NCI-H748 (cell line): Measurements from ENCODE around the gene TXLNA.

Source experiments
- DNase-seq: peaks from one replicate; lab custom pipeline; 2025; ENCODE audit not compliant: unreplicated experiment; lab: John Stamatoyannopoulos, UW

Gene TXLNA

GRCh38 chr1:32208469-32208868 lies 29.0 kb downstream of the TXLNA start:
- DNase-seq, result no peak

- peak; percentile 87 for DNase-seq
Observed at GRCh38 chr1:32208891-32209328, 29.4 kb downstream of the TXLNA start, which contains the start of gene DCDC2B. TSS of gene DCDC2B (plus strand) at chr1:32209089. CDS start at chr1:32209094, 5 bp downstream.

GRCh38 chr1:32215629-32216480 lies 36.4 kb downstream of the TXLNA start:
- DNase-seq, result peak; percentile 56

- DNase-seq, result no peak
Observed at GRCh38 chr1:32216566-32216965, 37.1 kb downstream of the TXLNA start.

GRCh38 chr1:32219022-32219421 lies 39.5 kb downstream of the TXLNA start:
- no peak for DNase-seq

- no peak for DNase-seq
Observed at GRCh38 chr1:32220746-32221580, 41.5 kb downstream of the TXLNA start.

- DNase-seq, result no peak
Observed at GRCh38 chr1:32221581-32221979, 42.1 kb downstream of the TXLNA start.

- DNase-seq, result peak; percentile 93
Observed at GRCh38 chr1:32221980-32222755, 42.7 kb downstream of the TXLNA start, which contains the start of the genes EIF3I and TMEM234. TSS of gene EIF3I (plus strand) at chr1:32222407. CDS start at chr1:32222442, 35 bp downstream. TSS of gene TMEM234 (minus strand) at chr1:32222353. CDS start at chr1:32222322, 31 bp downstream.

GRCh38 chr1:32223683-32224082 lies 44.2 kb downstream of the TXLNA start:
- no peak for DNase-seq

- DNase-seq, result no peak
Observed at GRCh38 chr1:32224285-32224684, 44.8 kb downstream of the TXLNA start.

GRCh38 chr1:32228771-32229170 lies 49.3 kb downstream of the TXLNA start:
- no peak for DNase-seq

GRCh38 chr1:32231843-32232432 lies 52.5 kb downstream of the TXLNA start:
- no peak for DNase-seq

GRCh38 chr1:32232558-32233304 lies 53.3 kb downstream of the TXLNA start:
- DNase-seq, result no peak

- DNase-seq, result no peak
Observed at GRCh38 chr1:32234792-32235191, 55.3 kb downstream of the TXLNA start.

GRCh38 chr1:32239337-32239736 lies 59.9 kb downstream of the TXLNA start:
- DNase-seq, result peak; percentile 51

- DNase-seq, result peak; percentile 73
Observed at GRCh38 chr1:32239790-32240139, 60.3 kb downstream of the TXLNA start.

- DNase-seq, result peak; percentile 94
Observed at GRCh38 chr1:32240140-32240951, 60.9 kb downstream of the TXLNA start.

- DNase-seq, result peak; percentile 66
Observed at GRCh38 chr1:32241001-32241763, 61.7 kb downstream of the TXLNA start.
